Measurements from ENCODE around the gene HDAC9. TPM values are rescaled to one million over a fixed set of nuclear protein-coding genes. Genes with fewer than 3 reads are reported as not detected.

The HDAC9 gene
- total RNA-seq, 2 experiments from 2014 or later: 1.5 to 3.0 TPM

- Mint-ChIP-seq H3K36me3 (ENCODE audit: low read depth) (no peaks in the 10 kb centered on the region), H3K4me3 (no peak overlapping the region), H3K9me3 (peaks cover 7% of the 10 kb centered on the region), H3K4me1 (ENCODE audit: low read depth) (no peaks in the 10 kb centered on the region), H3K27me3 (no peaks in the 10 kb centered on the region), H3K27ac (no peak overlapping the region)
- ATAC-seq (no peak), DNase-seq (no peak)
- intact Hi-C loops (cut with micrococcal nuclease): no loop called here
- POLR2A ChIA-PET: no interaction called here
- no peak for TF ChIP-seq CTCF (IDR thresholded peaks at IDR 0.05)
- CTCF ChIA-PET: no interaction called here
These were observed 520.6 kb downstream of the HDAC9 start for GRCh38 chr7:19016140-19016539.

GRCh38 chr7:19017374-19017773 lies 521.8 kb downstream of the HDAC9 start:
- Mint-ChIP-seq H3K9me3 (peaks cover 7% of the 10 kb centered on the region), H3K4me1 (ENCODE audit: low read depth) (no peaks in the 10 kb centered on the region), H3K27me3 (no peaks in the 10 kb centered on the region), H3K4me3 (no peak overlapping the region), H3K36me3 (ENCODE audit: low read depth) (no peaks in the 10 kb centered on the region), H3K27ac (no peak overlapping the region)
- TF ChIP-seq CTCF (IDR thresholded peaks at IDR 0.05): no peak
- intact Hi-C loops (cut with micrococcal nuclease): no loop called here
- POLR2A ChIA-PET: no interaction called here
- CTCF ChIA-PET: no interaction called here
- DNase-seq (no peak), ATAC-seq (no peak)

GRCh38 chr7:19020062-19020461 lies 524.5 kb downstream of the HDAC9 start:
- TF ChIP-seq CTCF (IDR thresholded peaks at IDR 0.05): no peak
- ATAC-seq (no peak), DNase-seq (no peak)
- no peaks in the 10 kb centered on the region for H3K36me3 Mint-ChIP-seq (ENCODE audit: low read depth)
- H3K27ac Mint-ChIP-seq: no peak overlapping the region
- no peak overlapping the region for H3K4me3 Mint-ChIP-seq
- intact Hi-C loops (cut with micrococcal nuclease): no loop called here
- POLR2A ChIA-PET: no interaction called here
- H3K27me3 Mint-ChIP-seq: no peaks in the 10 kb centered on the region
- H3K9me3 Mint-ChIP-seq: peaks cover 2% of the 10 kb centered on the region
- CTCF ChIA-PET: no interaction called here
- no peaks in the 10 kb centered on the region for H3K4me1 Mint-ChIP-seq (ENCODE audit: low read depth)

- CTCF ChIA-PET: no interaction called here
- Mint-ChIP-seq H3K9me3 (peaks cover under 1% of the 10 kb centered on the region), H3K36me3 (ENCODE audit: low read depth) (no peaks in the 10 kb centered on the region), H3K4me1 (ENCODE audit: low read depth) (no peaks in the 10 kb centered on the region), H3K4me3 (no peak overlapping the region), H3K27ac (no peak overlapping the region), H3K27me3 (no peaks in the 10 kb centered on the region)
- TF ChIP-seq CTCF (IDR thresholded peaks at IDR 0.05): no peak
- ATAC-seq (no peak), DNase-seq (no peak)
- intact Hi-C loops (cut with micrococcal nuclease): no loop called here
- POLR2A ChIA-PET: no interaction called here
These were observed 525.2 kb downstream of the HDAC9 start for GRCh38 chr7:19020711-19021110.

- H3K4me1 Mint-ChIP-seq (ENCODE audit: low read depth): no peaks in the 10 kb centered on the region
- no peaks in the 10 kb centered on the region for H3K27me3 Mint-ChIP-seq
- no peak overlapping the region for H3K4me3 Mint-ChIP-seq
- no peak overlapping the region for H3K27ac Mint-ChIP-seq
- ATAC-seq (no peak), DNase-seq (no peak)
- no peaks in the 10 kb centered on the region for H3K9me3 Mint-ChIP-seq
- intact Hi-C loops (cut with micrococcal nuclease): no loop called here
- POLR2A ChIA-PET: no interaction called here
- no peaks in the 10 kb centered on the region for H3K36me3 Mint-ChIP-seq (ENCODE audit: low read depth)
- CTCF ChIA-PET: no interaction called here
- no peak for TF ChIP-seq CTCF (IDR thresholded peaks at IDR 0.05)
These were observed 527.9 kb downstream of the HDAC9 start for GRCh38 chr7:19023477-19023876.

Data from activated CD8-positive, alpha-beta T cell treated with anti-CD3 and anti-CD28 coated beads for 36 hours (primary cell).